Right lobe of liver (tissue), 4 donors: ENCODE results near the gene NOTUM.

Experiments used
- CTCF ChIP-seq, 4 donors: fragments of 200-600 bp in 3 of 4; fragments of 450-650 bp in 1 of 4; IDR thresholded peaks; one replicate each; pipeline versions ENCODE4 v1.5.1 to v1.8.0; 2016 to 2022; ENCODE audit warnings: antibody characterized with exemption in 4 of 4, mild to moderate bottlenecking in 2 of 4
- POLR2A ChIP-seq: fragments of 450-650 bp; IDR thresholded peaks from one replicate; pipeline ENCODE4 v1.6.1; 2017; ENCODE audit warnings: antibody characterized with exemption, mild to moderate bottlenecking
- donor health status: DM: no; HTN: no; CAD: no.
- donor health status: DM: no; HTN: no; CAD: no.
- donor health status: DM: no; HTN: yes; CAD: no.

GRCh38 chr17:81947189-81947588, 13.8 kb downstream of the NOTUM start, which contains the start of gene MYADML2:
- TF ChIP-seq POLR2A (no peak), CTCF (IDR thresholded peaks at IDR 0.05) (no peak)
